Adipocyte (in vitro differentiated cells): ENCODE measurements around the gene GRAMD2A.

Experiments used
- DNase-seq: peaks from one replicate; pipeline ENCODE4 v3.0.0-alpha.2; 2015; ENCODE audit warnings: low read depth
- H3K27me3 ChIP-seq: replicated peaks from 2 replicates; pipeline ENCODE4 v1.7.0; 2013; ENCODE audit warnings: mild to moderate bottlenecking, low read length, moderate library complexity; ENCODE audit not compliant: control insufficient read depth, insufficient read depth
- H3K36me3 ChIP-seq: 2 replicates; pipeline ENCODE4 v1.7.0; 2013; ENCODE audit warnings: low read length, mild to moderate bottlenecking, moderate library complexity; ENCODE audit not compliant: control insufficient read depth, insufficient read depth, severe bottlenecking
- H3K4me1 ChIP-seq: 2 replicates; pipeline ENCODE4 v1.7.0; 2013; ENCODE audit warnings: mild to moderate bottlenecking, low read length, moderate library complexity; ENCODE audit not compliant: control insufficient read depth, insufficient read depth
- H3K4me3 ChIP-seq: 2 replicates; pipeline ENCODE4 v1.7.0; 2013; ENCODE audit warnings: mild to moderate bottlenecking, low read length, moderate library complexity
- H3K9ac ChIP-seq: 2 replicates; pipeline ENCODE4 v1.7.0; 2013; ENCODE audit warnings: mild to moderate bottlenecking, low read length, moderate library complexity
- H3K9me3 ChIP-seq: 2 replicates; pipeline ENCODE4 v1.7.0; 2013; ENCODE audit warnings: mild to moderate bottlenecking, low read length, moderate library complexity; ENCODE audit not compliant: control insufficient read depth

Gene GRAMD2A

GRCh38 chr15:72180761-72181324 is 16.7 kb downstream of the GRAMD2A start:
- DNase-seq = no peak
- peaks cover 4% of the 10 kb centered on the region for H3K27me3 ChIP-seq
- no peaks in the 10 kb centered on the region for H3K9me3 ChIP-seq
- peaks cover 22% of the 10 kb centered on the region for H3K4me1 ChIP-seq
- no peaks in the 10 kb centered on the region for H3K36me3 ChIP-seq
- H3K4me3 ChIP-seq = no peak overlapping the region
- H3K9ac ChIP-seq = no peak overlapping the region

GRCh38 chr15:72179950-72180581 is 17.5 kb downstream of the GRAMD2A start:
- H3K9ac ChIP-seq = no peak overlapping the region
- no peaks in the 10 kb centered on the region for H3K9me3 ChIP-seq
- H3K27me3 ChIP-seq = peaks cover 8% of the 10 kb centered on the region
- H3K36me3 ChIP-seq = no peaks in the 10 kb centered on the region
- H3K4me3 ChIP-seq = no peak overlapping the region
- DNase-seq = no peak
- peaks cover 22% of the 10 kb centered on the region for H3K4me1 ChIP-seq

GRCh38 chr15:72178976-72179585 is 18.5 kb downstream of the GRAMD2A start:
- Histone ChIP-seq H3K9ac (no peak overlapping the region), H3K27me3 (peaks cover 18% of the 10 kb centered on the region), H3K4me3 (no peak overlapping the region), H3K9me3 (no peaks in the 10 kb centered on the region), H3K4me1 (peaks cover 17% of the 10 kb centered on the region), H3K36me3 (no peaks in the 10 kb centered on the region)
- DNase-seq = no peak

- Histone ChIP-seq H3K9ac (no peak overlapping the region), H3K9me3 (no peaks in the 10 kb centered on the region)
Measured at GRCh38 chr15:72176743-72177142, 20.8 kb downstream of the GRAMD2A start.

GRCh38 chr15:72176159-72176558 is 21.4 kb downstream of the GRAMD2A start:
- no peak overlapping the region for H3K4me3 ChIP-seq
- DNase-seq = no peak
- peaks cover 5% of the 10 kb centered on the region for H3K4me1 ChIP-seq
- H3K9ac ChIP-seq = no peak overlapping the region
- peaks cover 26% of the 10 kb centered on the region for H3K27me3 ChIP-seq
- no peaks in the 10 kb centered on the region for H3K36me3 ChIP-seq
- H3K9me3 ChIP-seq = no peaks in the 10 kb centered on the region

More at GRCh38 chr15:72176743-72177142, 20.8 kb downstream of the GRAMD2A start:
- Histone ChIP-seq H3K4me1 (peaks cover 5% of the 10 kb centered on the region), H3K36me3 (no peaks in the 10 kb centered on the region), H3K4me3 (no peak overlapping the region), H3K27me3 (peaks cover 26% of the 10 kb centered on the region)
- DNase-seq = no peak

GRCh38 chr15:72175186-72176044 is 22.2 kb downstream of the GRAMD2A start:
- Histone ChIP-seq H3K36me3 (no peaks in the 10 kb centered on the region), H3K9ac (no peak overlapping the region), H3K4me3 (no peak overlapping the region), H3K9me3 (no peaks in the 10 kb centered on the region), H3K27me3 (peaks cover 32% of the 10 kb centered on the region), H3K4me1 (peaks cover 5% of the 10 kb centered on the region)
- DNase-seq = no peak

- H3K27me3 ChIP-seq = peaks cover 40% of the 10 kb centered on the region
- no peak overlapping the region for H3K9ac ChIP-seq
- no peaks in the 10 kb centered on the region for H3K9me3 ChIP-seq
- H3K36me3 ChIP-seq = no peaks in the 10 kb centered on the region
- no peak overlapping the region for H3K4me3 ChIP-seq
- no peak for DNase-seq
- H3K4me1 ChIP-seq = no peaks in the 10 kb centered on the region
Measured at GRCh38 chr15:72174551-72175165, 22.9 kb downstream of the GRAMD2A start.

- no peaks in the 10 kb centered on the region for H3K9me3 ChIP-seq
- H3K9ac ChIP-seq = no peak overlapping the region
- no peak for DNase-seq
- H3K4me3 ChIP-seq = no peak overlapping the region
- H3K36me3 ChIP-seq = no peaks in the 10 kb centered on the region
- peaks cover 46% of the 10 kb centered on the region for H3K27me3 ChIP-seq
- H3K4me1 ChIP-seq = no peaks in the 10 kb centered on the region
Measured at GRCh38 chr15:72173864-72174550, 23.6 kb downstream of the GRAMD2A start.

GRCh38 chr15:72173401-72173800 is 24.2 kb downstream of the GRAMD2A start:
- Histone ChIP-seq H3K9ac (no peak overlapping the region), H3K9me3 (no peaks in the 10 kb centered on the region), H3K4me3 (no peak overlapping the region), H3K4me1 (no peaks in the 10 kb centered on the region), H3K27me3 (peaks cover 52% of the 10 kb centered on the region), H3K36me3 (no peaks in the 10 kb centered on the region)
- DNase-seq = no peak

GRCh38 chr15:72172796-72173195 is 24.8 kb downstream of the GRAMD2A start:
- Histone ChIP-seq H3K4me3 (no peak overlapping the region), H3K4me1 (no peaks in the 10 kb centered on the region), H3K36me3 (no peaks in the 10 kb centered on the region), H3K9ac (no peak overlapping the region), H3K9me3 (no peaks in the 10 kb centered on the region), H3K27me3 (peaks cover 57% of the 10 kb centered on the region)
- no peak for DNase-seq
